ENCODE measurements around the gene FERMT1.
A peak's percentile ranks its signal among the peaks of the same experiment; 100 is the strongest.
"Not testable (repeated sequence)": the region's sequence is repeated elsewhere in the genome, so short reads cannot be mapped to it uniquely, and the experiment has no call there.

Gene FERMT1

DNA sequence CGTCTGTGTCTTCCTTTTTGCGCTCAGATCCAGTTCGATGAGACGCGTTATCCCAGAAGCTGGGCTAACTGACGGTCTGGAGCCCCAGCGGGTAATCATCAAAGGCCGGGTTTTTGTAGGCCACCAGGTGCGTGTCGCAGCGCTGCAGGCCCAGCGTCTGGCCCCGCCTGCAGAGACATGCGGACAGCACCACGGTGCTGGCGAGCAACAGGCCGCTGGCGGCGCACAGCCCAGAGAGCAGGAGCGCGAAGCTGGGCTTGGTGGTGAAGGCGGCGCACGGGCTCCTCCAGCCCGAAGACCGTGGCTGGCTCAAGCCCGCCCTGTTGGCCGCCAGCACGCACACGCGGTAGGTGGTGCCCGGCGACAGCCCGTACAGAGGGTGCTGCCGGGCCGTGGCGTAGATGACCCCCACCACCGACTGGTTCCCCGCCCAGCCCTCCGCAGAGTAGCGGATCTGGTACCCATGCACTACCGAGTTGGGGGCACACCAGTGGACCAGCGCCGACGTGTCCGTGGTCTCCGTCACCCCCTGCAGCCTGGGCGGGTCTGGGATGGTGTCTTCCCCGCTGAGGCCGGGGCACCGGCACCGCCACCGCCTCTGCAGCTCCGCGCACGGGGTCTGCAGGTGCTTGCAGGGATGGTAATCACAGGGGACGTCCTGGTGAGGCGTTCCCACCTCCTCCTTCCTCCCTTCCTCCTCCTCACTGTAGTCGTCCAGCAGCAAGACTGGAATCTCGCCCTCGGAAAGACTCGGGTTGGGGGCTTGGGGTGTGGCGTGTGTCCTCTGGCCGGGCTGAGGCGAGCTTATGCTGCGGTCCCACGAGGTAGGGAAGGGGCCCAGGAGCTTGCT is 81.6 kb downstream of the FERMT1 start:
- DNase-seq: no peak

DNA sequence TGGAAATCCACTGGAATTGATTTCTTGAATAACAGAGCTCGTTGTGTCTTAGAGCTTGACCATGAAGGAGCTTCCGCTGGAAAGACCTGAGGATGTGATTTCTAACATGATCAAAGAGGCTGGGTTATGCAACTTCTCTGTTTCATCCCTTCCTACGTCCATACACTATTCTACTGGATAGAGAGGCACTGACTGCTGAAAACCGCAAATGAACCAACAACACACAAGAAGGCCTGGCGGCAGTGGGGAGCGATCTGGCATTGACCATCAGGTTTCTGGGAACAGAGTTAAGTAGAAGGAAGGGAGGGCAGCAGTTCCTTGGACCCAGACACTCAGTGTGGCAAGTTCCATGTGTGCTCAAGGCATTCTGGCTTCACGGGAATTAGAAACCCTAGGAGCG is 82.3 kb downstream of the FERMT1 start:
- DNase-seq: no peak

DNA sequence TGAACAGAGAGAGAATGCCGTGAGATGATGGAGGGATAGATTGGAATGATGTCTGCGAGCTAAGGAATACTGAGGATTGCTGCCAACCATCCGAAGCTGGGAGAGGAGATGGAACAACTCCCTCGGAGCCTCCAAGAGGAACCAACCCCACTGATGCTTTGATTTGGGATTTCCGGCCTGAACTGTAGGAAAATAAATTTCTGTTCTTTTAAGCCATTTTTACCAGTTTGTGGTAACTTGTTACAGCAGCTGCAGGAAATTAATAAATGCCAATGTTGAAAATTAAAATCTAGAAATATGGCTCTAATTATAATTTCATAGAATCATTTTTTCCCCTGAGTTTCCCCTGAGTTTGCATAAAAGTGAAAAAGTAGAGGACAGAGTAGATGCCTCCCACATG is 83.1 kb downstream of the FERMT1 start:
- no peak for DNase-seq

DNA sequence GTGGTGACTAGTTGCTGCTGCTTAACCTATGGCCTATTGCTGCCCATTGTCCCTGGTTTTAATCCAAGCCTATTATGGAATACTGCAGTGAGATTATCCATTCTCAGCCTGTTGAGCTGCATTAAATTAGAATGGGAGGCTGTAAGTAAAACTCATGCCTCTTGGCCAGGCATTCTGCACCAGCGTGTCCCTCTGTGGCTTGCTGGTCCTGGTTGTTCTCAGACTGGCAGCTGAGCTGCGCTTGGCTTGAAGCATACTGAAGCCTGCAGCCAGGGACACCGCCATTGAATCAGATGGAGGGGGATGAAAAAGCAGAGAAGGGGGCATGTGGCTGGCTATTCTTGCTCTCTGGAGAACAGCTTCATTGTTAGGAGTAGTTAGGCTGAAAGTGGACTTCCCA is 84.6 kb downstream of the FERMT1 start:
- peak in 21 of 56 donors; percentile 6 to 56 (median 24) for DNase-seq

DNA sequence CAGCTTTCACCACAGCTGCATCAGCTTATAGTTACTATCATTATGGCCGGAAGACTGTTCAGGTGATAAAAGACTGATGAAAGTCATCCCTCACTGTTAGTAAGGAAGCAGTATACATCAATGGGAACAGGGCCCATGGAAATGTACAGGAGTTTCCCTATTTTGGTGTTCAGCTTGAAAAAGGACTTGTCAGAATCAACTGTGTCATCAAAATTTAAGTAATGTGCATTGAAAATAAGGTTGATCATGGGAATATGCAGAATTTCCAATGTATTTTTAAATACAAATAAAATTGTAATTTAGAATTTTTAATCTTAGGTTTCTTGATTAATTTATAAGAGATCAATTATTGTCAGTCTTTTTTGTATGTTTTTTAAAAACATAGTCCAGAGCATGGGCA is 85.7 kb downstream of the FERMT1 start:
- no peak for DNase-seq

DNA sequence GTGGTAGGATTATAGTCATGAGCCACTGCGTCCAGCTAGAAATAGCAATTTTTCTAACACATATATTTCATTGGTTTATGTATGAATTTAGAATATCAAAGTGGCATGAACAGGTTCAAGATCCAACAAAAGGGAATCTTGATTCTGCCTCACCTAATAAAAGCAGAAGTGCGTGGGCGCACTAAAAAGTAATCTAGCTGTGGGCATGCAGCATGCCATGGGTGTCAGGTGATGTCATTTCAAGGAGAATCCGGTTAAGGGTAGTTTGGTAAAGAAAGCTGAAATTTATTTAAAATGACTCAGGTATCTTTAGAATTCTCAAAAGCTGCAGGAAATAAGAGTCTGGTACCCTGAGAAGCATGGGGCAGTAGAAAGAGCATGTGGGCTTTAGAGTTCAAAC is 86.6 kb downstream of the FERMT1 start:
- DNase-seq: no peak

DNA sequence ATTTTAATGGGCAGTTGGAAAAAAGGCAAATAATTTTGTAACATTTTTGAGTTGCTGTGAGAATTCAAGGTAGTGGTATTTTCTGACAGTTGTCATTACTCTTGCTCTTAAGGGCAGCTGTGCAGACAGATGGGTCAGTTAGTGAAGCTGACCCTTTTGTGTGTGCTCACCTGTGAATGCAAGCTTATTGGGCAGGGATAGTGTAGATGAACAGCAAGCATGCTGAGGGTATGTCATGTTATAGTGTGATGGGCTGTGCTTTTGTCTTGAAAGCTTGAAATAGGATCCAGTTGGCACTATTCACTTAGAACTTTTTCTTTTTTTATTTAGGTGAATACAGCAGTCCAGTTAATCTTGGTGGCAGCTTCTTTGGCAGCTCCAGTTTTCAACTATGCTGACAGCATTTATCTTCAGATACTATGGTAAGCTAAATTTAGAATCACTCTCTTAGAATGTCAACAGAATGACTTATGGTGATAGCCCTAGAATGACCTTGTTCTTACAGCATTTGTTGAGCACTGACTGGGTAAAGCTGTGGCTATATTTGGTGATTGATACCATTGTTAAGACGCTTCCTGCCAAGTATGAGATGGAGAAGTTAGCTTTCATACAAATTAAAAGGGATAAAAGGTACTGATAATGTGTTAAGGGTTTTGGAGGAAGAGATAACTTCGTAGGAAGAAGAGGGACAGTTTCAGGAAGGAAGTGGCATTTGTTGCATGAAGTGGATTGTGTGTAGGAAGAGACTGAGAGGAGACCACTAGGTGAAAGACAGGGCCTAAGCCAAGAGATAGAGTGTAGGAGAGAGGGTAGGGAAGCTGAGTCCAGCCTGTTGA is 88.5 kb downstream of the FERMT1 start:
- DNase-seq: no peak

DNA sequence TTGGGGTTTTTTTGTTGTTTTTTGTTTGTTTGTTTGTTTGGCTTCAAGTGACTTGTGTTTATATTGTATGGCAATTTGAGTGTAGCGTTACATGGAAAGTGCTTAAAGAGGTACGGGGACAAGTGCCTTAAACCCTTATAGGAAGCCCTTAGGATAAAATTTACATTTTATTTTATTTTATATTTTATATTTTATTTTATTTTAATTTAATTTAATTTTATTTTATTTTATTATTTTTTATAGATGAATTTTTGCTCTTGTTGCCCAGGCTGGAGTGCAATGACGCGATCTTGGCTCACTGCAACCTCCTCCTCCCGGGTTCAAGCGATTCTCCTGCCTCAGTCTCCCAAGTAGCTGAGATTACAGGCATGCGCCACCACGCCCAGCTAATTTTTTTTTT is 89.9 kb downstream of the FERMT1 start:
- DNase-seq: not testable (repeated sequence)

DNA sequence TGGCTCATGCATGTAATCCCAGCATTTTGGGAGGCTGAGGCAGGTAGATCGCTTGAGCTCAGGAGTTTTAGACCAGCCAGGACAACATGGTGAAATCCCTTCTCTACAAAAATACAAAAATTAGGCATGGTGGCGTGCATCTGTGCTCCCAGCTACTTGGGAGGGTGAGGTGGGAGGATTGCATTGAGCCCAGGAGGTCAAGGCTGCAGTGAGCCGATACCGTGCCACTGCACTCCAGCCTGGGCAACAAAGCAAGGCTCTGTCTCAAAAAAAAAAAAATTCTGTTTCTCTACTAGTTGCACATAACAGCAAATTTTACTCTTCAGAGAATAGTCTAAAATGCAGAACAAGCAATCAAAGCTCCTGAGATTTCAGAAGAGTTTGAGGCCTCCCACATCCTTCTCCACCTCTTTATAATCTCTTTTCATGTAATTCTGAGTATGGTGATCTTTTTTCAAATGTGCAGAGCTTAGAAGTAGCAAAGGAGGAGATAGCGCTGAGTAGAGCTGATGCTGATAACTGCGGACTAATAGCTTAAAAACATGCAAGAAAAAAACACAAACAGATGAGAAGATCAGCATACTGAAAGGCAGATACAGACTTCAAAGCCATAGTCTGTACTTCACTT is 92.3 kb downstream of the FERMT1 start:
- no peak for DNase-seq

DNA sequence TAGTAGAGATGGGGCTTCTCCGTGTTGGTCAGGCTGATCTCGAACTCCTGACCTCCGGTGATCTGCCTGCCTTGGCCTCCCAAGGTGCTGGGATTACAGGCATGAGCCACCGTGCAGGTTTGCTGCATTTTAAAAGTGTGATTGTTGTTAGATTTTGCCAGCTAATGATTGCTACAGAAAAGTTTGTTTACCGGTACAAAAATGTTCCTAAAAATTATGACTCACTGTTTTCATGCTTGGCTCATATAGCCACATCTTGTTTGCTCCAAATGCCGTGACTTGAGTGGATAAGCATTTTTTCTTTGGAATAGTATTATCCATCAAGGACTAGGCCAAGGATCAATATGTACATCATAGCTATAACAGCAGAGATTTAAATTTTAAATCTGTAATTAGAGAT is 93.3 kb downstream of the FERMT1 start:
- DNase-seq: no peak

DNA sequence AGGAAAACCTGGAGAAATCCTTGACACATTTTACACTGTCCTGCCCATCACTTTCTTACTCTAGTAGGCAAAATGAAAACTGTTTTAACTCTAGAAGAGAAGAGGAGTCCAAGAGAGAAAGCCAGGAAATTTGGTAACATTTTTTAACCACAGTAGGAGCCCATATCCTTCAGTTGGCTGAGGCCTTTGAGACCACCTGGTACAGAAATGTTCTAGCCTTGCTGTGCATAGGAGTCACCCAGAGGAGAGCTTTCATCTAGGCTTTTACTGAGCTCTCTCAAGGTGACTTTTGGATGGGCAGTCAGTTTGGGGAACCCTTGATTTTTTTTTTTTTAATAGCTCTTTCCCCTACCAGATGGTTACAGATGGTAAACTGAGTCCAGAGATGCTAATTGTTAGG is 94.0 kb downstream of the FERMT1 start:
- no peak for DNase-seq

DNA sequence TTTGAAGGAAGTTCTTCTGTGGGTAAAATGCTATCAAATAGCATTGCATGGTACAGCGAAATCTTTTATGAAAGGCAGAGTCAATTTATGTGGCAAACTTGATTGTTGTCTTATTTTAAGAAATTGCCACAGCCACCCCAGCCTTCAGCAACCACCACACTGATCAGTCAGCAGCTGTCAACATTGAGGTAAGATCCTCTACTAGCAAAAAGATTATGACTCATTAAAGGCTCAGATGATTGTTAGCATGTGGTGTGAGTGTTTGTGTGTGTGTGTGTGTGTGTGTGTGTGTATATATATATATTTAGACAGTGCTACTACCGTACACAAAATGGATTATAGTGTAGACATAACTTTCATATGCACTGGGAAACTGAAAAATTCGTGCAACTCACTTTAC is 96.8 kb downstream of the FERMT1 start:
- DNase-seq: peak in 2 of 56 donors; percentile 18 to 34

All from nucleus accumbens (tissue), 56 donors.